HUDEP-2 (cell line): ENCODE data around the gene TOP2A.

Experiments used
- DNase-seq, 76 experiments: peaks; one replicate each; lab custom pipeline; 2025; ENCODE audit not compliant: unreplicated experiment in 76 of 76; lab: John Stamatoyannopoulos, UW

The TOP2A gene

GRCh38 chr17:40363111-40363827, 54.4 kb downstream of the TOP2A start:
- peak in 6 of 76 experiments; percentile 18 to 39 (median 26) for DNase-seq

GRCh38 chr17:40362696-40363110, 55.0 kb downstream of the TOP2A start:
- peak in 72 of 76 experiments; percentile 22 to 89 (median 70) for DNase-seq

GRCh38 chr17:40361925-40362695, 55.6 kb downstream of the TOP2A start:
- DNase-seq = no peak

- no peak for DNase-seq
These were observed 56.4 kb downstream of the TOP2A start for GRCh38 chr17:40361063-40361924.

- no peak for DNase-seq
These were observed 57.6 kb downstream of the TOP2A start for GRCh38 chr17:40360091-40360490.

- peak in 70 of 76 experiments; percentile 17 to 88 (median 66) for DNase-seq
These were observed 59.2 kb downstream of the TOP2A start for GRCh38 chr17:40358323-40359038.

- no peak for DNase-seq
These were observed 60.5 kb downstream of the TOP2A start for GRCh38 chr17:40356990-40357881.

GRCh38 chr17:40355804-40356758, 61.6 kb downstream of the TOP2A start:
- DNase-seq = no peak

GRCh38 chr17:40355123-40355803, 62.4 kb downstream of the TOP2A start:
- DNase-seq = peak in 54 of 76 experiments; percentile 9 to 77 (median 48)

GRCh38 chr17:40354221-40355122, 63.2 kb downstream of the TOP2A start:
- DNase-seq = no peak

GRCh38 chr17:40352779-40353394, 64.8 kb downstream of the TOP2A start:
- DNase-seq = no peak

GRCh38 chr17:40352237-40352778, 65.4 kb downstream of the TOP2A start:
- no peak for DNase-seq

GRCh38 chr17:40351359-40352236, 66.1 kb downstream of the TOP2A start:
- DNase-seq = no peak

- no peak for DNase-seq
These were observed 66.9 kb downstream of the TOP2A start for GRCh38 chr17:40350689-40351358.
